PC-3 (cell line): Measurements from ENCODE around the gene OR4C5. TPM values are rescaled to one million over a fixed set of nuclear protein-coding genes. Genes with fewer than 3 reads are reported as not detected.
"Not testable (repeated sequence)": the region's sequence is repeated elsewhere in the genome, so short reads cannot be mapped to it uniquely, and the experiment has no call there.

Experiments
- ATAC-seq: fragments of 200-7000 bp; cut with Tn5 transposase; 2 replicates; pipeline ENCODE4 v1.9.1; 2020; ENCODE audit warnings: mild to moderate bottlenecking, moderate library complexity
- Bru-seq: library from RNA; stranded (reverse); fragments of 400-500 nt; gene quantifications from one replicate; lab custom pipeline; 2021; lab: Mats Ljungman, UMichigan
- BruChase-seq, 2 experiments: library from RNA; stranded (reverse); fragments of 400-500 nt; gene quantifications; one replicate each; lab custom pipeline; 2021; lab: Mats Ljungman, UMichigan
- BruUV-seq: library from RNA; stranded (reverse); fragments of 400-500 nt; replicated peaks from 2 replicates; lab custom pipeline; 2021; lab: Mats Ljungman, UMichigan
- CTCF ChIA-PET: fragments of 300-600 bp; sonication (Branson Sonifier 250); formaldehyde crosslinking; loops from one replicate; lab custom pipeline; 2022; ENCODE audit warnings: antibody characterized with exemption; lab: Charles Lee
- POLR2A ChIA-PET: fragments of 300-600 bp; sonication (Branson Sonifier 250); formaldehyde crosslinking; loops from one replicate; lab custom pipeline; 2022; ENCODE audit warnings: antibody characterized with exemption; ENCODE audit not compliant: unreplicated experiment; lab: Charles Lee
- DNase-seq: peaks from one replicate; pipeline ENCODE4 v3.0.0-alpha.2; 2015
- H2AFZ ChIP-seq: fragments of 300-600 bp; sonication (generic); 2 replicates; pipeline ENCODE4 v1.6.0; 2016; ENCODE audit warnings: antibody characterized with exemption, low read length
- H3F3A ChIP-seq: fragments of 300-600 bp; sonication (generic); one replicate; pipeline ENCODE4 v1.6.0; 2017; ENCODE audit warnings: antibody characterized with exemption, low read length, control low read depth, mild to moderate bottlenecking; ENCODE audit not compliant: unreplicated experiment
- H3K27ac ChIP-seq: fragments of 300-600 bp; sonication (generic); 2 replicates; pipeline ENCODE4 v1.5.1; 2016; ENCODE audit warnings: mild to moderate bottlenecking, low read length
- H3K27me3 ChIP-seq: fragments of 300-600 bp; sonication (generic); 2 replicates; pipeline ENCODE4 v1.6.1; 2016; ENCODE audit warnings: low read length, mixed read lengths
- H3K36me3 ChIP-seq: fragments of 300-600 bp; sonication (generic); 2 replicates; pipeline ENCODE4 v1.6.1; 2016; ENCODE audit warnings: low read depth, mixed run types, low read length, mixed read lengths
- H3K4me1 ChIP-seq: fragments of 300-600 bp; sonication (generic); 2 replicates; pipeline ENCODE4 v1.5.1; 2016; ENCODE audit warnings: low read length; ENCODE audit not compliant: insufficient read depth
- H3K4me2 ChIP-seq: fragments of 300-600 bp; sonication (generic); 2 replicates; pipeline ENCODE4 v1.6.0; 2016; ENCODE audit warnings: low read length
- H3K4me3 ChIP-seq: fragments of 300-600 bp; sonication (generic); 2 replicates; pipeline ENCODE4 v1.5.1; 2016; ENCODE audit warnings: mild to moderate bottlenecking, low read length, mixed read lengths
- H3K79me2 ChIP-seq: fragments of 300-600 bp; sonication (generic); 2 replicates; pipeline ENCODE4 v1.6.1; 2017; ENCODE audit warnings: low read length, mixed read lengths
- H3K9ac ChIP-seq: fragments of 300-600 bp; sonication (generic); 2 replicates; pipeline ENCODE4 v1.6.0; 2016; ENCODE audit warnings: mild to moderate bottlenecking, low read length
- H3K9me2 ChIP-seq: fragments of 300-600 bp; sonication (generic); replicated peaks from 2 replicates; pipeline ENCODE4 v1.6.1; 2016; ENCODE audit warnings: mixed run types, low read length, mixed read lengths
- H3K9me3 ChIP-seq: fragments of 300-600 bp; sonication (generic); 2 replicates; pipeline ENCODE4 v1.6.1; 2016; ENCODE audit warnings: low read length, mixed read lengths
- H4K20me1 ChIP-seq: fragments of 300-600 bp; sonication (generic); 2 replicates; pipeline ENCODE4 v1.6.1; 2016; ENCODE audit warnings: low read length, mixed read lengths
- CTCF ChIP-seq: fragments of 300-600 bp; sonication (generic); conservative IDR thresholded peaks from 2 replicates; pipeline ENCODE4 v1.5.1; 2017; ENCODE audit warnings: antibody characterized with exemption, low read depth, mild to moderate bottlenecking, low read length
- EZH2 ChIP-seq: fragments of 300-600 bp; sonication (generic); IDR thresholded peaks from one replicate; pipeline ENCODE4 v1.6.1; 2017; ENCODE audit warnings: antibody characterized with exemption, mild to moderate bottlenecking, low read length; ENCODE audit not compliant: unreplicated experiment
- EZH2phosphoT487 ChIP-seq: fragments of 300-600 bp; sonication (generic); IDR thresholded peaks from 2 replicates; pipeline ENCODE4 v1.6.1; 2018; ENCODE audit warnings: mild to moderate bottlenecking, antibody characterized with exemption, low read length, borderline replicate concordance
- intact Hi-C: fragments of 100-400 bp; cut with micrococcal nuclease; formaldehyde crosslinking; loops from 2 replicates; pipeline ENCODE4 v1.9.0; 2023
- long read RNA-seq: library from polyadenylated mRNA; unstranded; transcript quantifications from one replicate; pipeline ENCODE4 v2.0.0, GENCODE V29; 2021; ENCODE audit not compliant: unreplicated experiment
- total RNA-seq: library from RNA; depleted of rRNA; stranded (reverse); fragments of >200 nt; gene quantifications from 2 replicates; pipeline ENCODE4 v1.2.3, GENCODE V29; 2014; rRNA removed

Gene OR4C5
- total RNA-seq (not detected in 2 replicates), Bru-seq, nascent RNA (not detected), BruChase-seq, experiment 1, labeled RNA remaining after a 6-hour chase (not detected), BruChase-seq, experiment 2, labeled RNA remaining after a 2-hour chase (not detected)
- long read RNA-seq, result 0 reads

GRCh38 chr11:48366365-48366764 lies at the start of gene OR4C5:
OR4C5 (minus strand) TSS chr11:48366465; CDS start chr11:48366465, 0 bp downstream.
- POLR2A ChIA-PET, result no interaction called here
- Histone ChIP-seq H3K36me3 (no peaks in the 10 kb centered on the region), H3K4me1 (no peaks in the 10 kb centered on the region), H3K9ac (no peak within 1 kb of the TSS), H4K20me1 (no peaks in the 10 kb centered on the region), H3K4me3 (no peak within 1 kb of the TSS), H3K79me2 (no peaks in the 10 kb centered on the region), H2AFZ (no peak within 1 kb of the TSS), H3K9me3 (no peaks in the 10 kb centered on the region), H3K27ac (no peak within 1 kb of the TSS), H3K4me2 (no peak within 1 kb of the TSS), H3K27me3 (no peaks in the 10 kb centered on the region), H3K9me2 (no peaks in the 10 kb centered on the region), H3F3A (no peaks in the 10 kb centered on the region)
- intact Hi-C loops, result no loop called here
- no peak for ATAC-seq
- CTCF ChIA-PET, result no interaction called here
- no TSS peak for BruUV-seq
- DNase-seq, result no peak
- TF ChIP-seq EZH2 (no peak), CTCF (no peak), EZH2phosphoT487 (no peak)

GRCh38 chr11:48384670-48385069 lies 18.4 kb upstream of the OR4C5 start:
- Histone ChIP-seq H4K20me1 (no peaks in the 10 kb centered on the region), H3K9me3 (no peaks in the 10 kb centered on the region), H3K9me2 (no peaks in the 10 kb centered on the region), H3K9ac (no peak overlapping the region), H3K79me2 (no peaks in the 10 kb centered on the region), H3K4me3 (no peak overlapping the region), H3F3A (no peaks in the 10 kb centered on the region), H3K4me2 (no peak overlapping the region), H3K36me3 (no peaks in the 10 kb centered on the region), H3K4me1 (no peaks in the 10 kb centered on the region), H3K27ac (no peak overlapping the region), H2AFZ (no peak overlapping the region), H3K27me3 (no peaks in the 10 kb centered on the region)
- POLR2A ChIA-PET, result no interaction called here
- intact Hi-C loops, result no loop called here
- TF ChIP-seq EZH2, result no peak
- TF ChIP-seq CTCF, result 0 out of 2 replicates have a peak, but pooled peaks have one; percentile 24
- TF ChIP-seq EZH2phosphoT487, result no peak
- no peak for DNase-seq
- no TSS peak for BruUV-seq
- ATAC-seq, result no peak
- CTCF ChIA-PET, result no interaction called here

GRCh38 chr11:48384151-48384550 lies 17.9 kb upstream of the OR4C5 start:
- H3K4me2 ChIP-seq, H3K9ac ChIP-seq, intact Hi-C loops, CTCF ChIA-PET, H3K27me3 ChIP-seq, ATAC-seq, H3K9me3 ChIP-seq, H3K79me2 ChIP-seq, BruUV-seq, POLR2A ChIA-PET, H3K4me1 ChIP-seq, H4K20me1 ChIP-seq, H3K9me2 ChIP-seq, H3F3A ChIP-seq, H3K36me3 ChIP-seq, H3K27ac ChIP-seq, H3K4me3 ChIP-seq, H2AFZ ChIP-seq, DNase-seq: not testable (repeated sequence)

- H3K79me2 ChIP-seq, H3K9me3 ChIP-seq, BruUV-seq, H3K36me3 ChIP-seq, H3K27me3 ChIP-seq, H3K9me2 ChIP-seq, H3K27ac ChIP-seq, ATAC-seq, H3K4me1 ChIP-seq, H4K20me1 ChIP-seq, CTCF ChIA-PET, H2AFZ ChIP-seq, intact Hi-C loops, H3K4me2 ChIP-seq, H3K9ac ChIP-seq, POLR2A ChIA-PET, H3F3A ChIP-seq, H3K4me3 ChIP-seq, DNase-seq: not testable (repeated sequence)
These were observed 5.0 kb downstream of the OR4C5 start for GRCh38 chr11:48361289-48361688.
